Endothelial cell of umbilical vein (primary cell): ENCODE results near the gene STRA6. TPM values are rescaled to one million over a fixed set of nuclear protein-coding genes. Genes with fewer than 3 reads are reported as not detected.

ENCODE experiments used
- BruUV-seq: library from RNA; stranded (reverse); fragments of 400-500 nt; replicated peaks from 2 replicates; lab custom pipeline; 2021; lab: Mats Ljungman, UMichigan
- CTCF ChIA-PET: fragments of 300-600, 350-600 bp; sonication (Branson Sonifier 250); formaldehyde crosslinking; loops from one replicate; lab custom pipeline; 2021; ENCODE audit warnings: antibody characterized with exemption, inconsistent platforms; lab: Charles Lee
- POLR2A ChIA-PET: fragments of 300-600, 350-600 bp; sonication (Branson Sonifier 250); formaldehyde crosslinking; loops from one replicate; lab custom pipeline; 2021; ENCODE audit warnings: antibody characterized with exemption, inconsistent platforms; lab: Charles Lee
- DNase-seq: peaks from one replicate; pipeline ENCODE4 v3.0.0-alpha.2; 2011; ENCODE audit warnings: low read depth, low spot score
- FAIRE-seq: peaks from 2 replicates; lab custom pipeline; 2011; peaks lifted over from hg19 to GRCh38; lab: Jason Lieb, UNC
- H2AFZ ChIP-seq: 2 replicates; pipeline ENCODE4 v1.6.0; 2012; ENCODE audit warnings: low read depth, low read length, control low read depth, inconsistent platforms
- H3K27ac ChIP-seq: 2 replicates; pipeline ENCODE4 v1.5.1; 2011; ENCODE audit warnings: low read depth, mild to moderate bottlenecking, control low read depth, low read length, moderate library complexity; ENCODE audit not compliant: insufficient read depth
- H3K27me3 ChIP-seq, 2 experiments: 2 replicates each; pipeline versions ENCODE4 v1.6.0 to v1.6.1; 2011; ENCODE audit warnings: low read length in 2 of 2, mixed read lengths in 1 of 2; ENCODE audit not compliant: control insufficient read depth in 2 of 2, insufficient read depth in 2 of 2
- H3K36me3 ChIP-seq, 2 experiments: 2 replicates in 1 of 2; 3 replicates in 1 of 2; pipeline ENCODE4 v1.5.1; 2011; ENCODE audit warnings: low read length in 2 of 2, mild to moderate bottlenecking in 1 of 2, moderate library complexity in 1 of 2; ENCODE audit not compliant: control insufficient read depth in 2 of 2, insufficient read depth in 2 of 2; ENCODE audit errors: extremely low read depth in 1 of 2
- H3K4me1 ChIP-seq: 3 replicates; pipeline ENCODE4 v1.5.1; 2011; ENCODE audit warnings: mild to moderate bottlenecking, low read length; ENCODE audit not compliant: control insufficient read depth, insufficient read depth; ENCODE audit errors: extremely low read depth
- H3K4me2 ChIP-seq: 2 replicates; pipeline ENCODE4 v1.6.1; 2011; ENCODE audit warnings: low read length, control low read depth, mixed read lengths; ENCODE audit not compliant: insufficient read depth
- H3K4me3 ChIP-seq, 3 experiments: fragments of 200-600 bp in 1 of 3; sonication (generic), shearing (Covaris generic) in 1 of 3; replicated peaks in 1 of 3; 2 replicates each; pipeline ENCODE4 v1.5.1; 2011 to 2016; ENCODE audit warnings: control low read depth in 3 of 3, low read length in 3 of 3, mild to moderate bottlenecking in 2 of 3, inconsistent platforms in 1 of 3, low read depth in 1 of 3, moderate library complexity in 1 of 3; ENCODE audit not compliant: insufficient read depth in 1 of 3
- H3K79me2 ChIP-seq: 2 replicates; pipeline ENCODE4 v1.6.0; 2012; ENCODE audit warnings: low read length, inconsistent platforms; ENCODE audit not compliant: control insufficient read depth, insufficient read depth
- H3K9ac ChIP-seq: replicated peaks from 2 replicates; pipeline ENCODE3; 2011; ENCODE audit warnings: low read length, control low read depth; ENCODE audit not compliant: insufficient read depth; ENCODE audit errors: extremely low read depth
- H3K9me1 ChIP-seq: replicated peaks from 3 replicates; pipeline ENCODE4 v1.6.0; 2011; ENCODE audit warnings: mild to moderate bottlenecking, low read length; ENCODE audit not compliant: control insufficient read depth, insufficient read depth; ENCODE audit errors: extremely low read depth
- H3K9me3 ChIP-seq: replicated peaks from 2 replicates; pipeline ENCODE4 v1.5.1; 2012; ENCODE audit warnings: low read length, inconsistent platforms; ENCODE audit not compliant: control insufficient read depth, insufficient read depth
- H4K20me1 ChIP-seq: replicated peaks from 2 replicates; pipeline ENCODE3; 2011; ENCODE audit warnings: mild to moderate bottlenecking, low read length; ENCODE audit not compliant: control insufficient read depth, insufficient read depth; ENCODE audit errors: extremely low read depth
- CTCF ChIP-seq, 2 donors: IDR thresholded peaks; 1 replicate in 1 of 2; 2 replicates in 1 of 2; pipeline ENCODE4 v1.5.1; 2011; ENCODE audit warnings: low read length in 2 of 2, mild to moderate bottlenecking in 2 of 2, moderate library complexity in 2 of 2, control low read depth in 1 of 2, inconsistent platforms in 1 of 2, low read depth in 1 of 2; ENCODE audit not compliant: insufficient read depth in 1 of 2; ENCODE audit errors: extremely low read depth in 1 of 2
- EZH2 ChIP-seq: IDR thresholded peaks from 2 replicates; pipeline ENCODE4 v1.6.1; 2012; ENCODE audit warnings: borderline replicate concordance, low read depth, mild to moderate bottlenecking, moderate library complexity, low read length, inconsistent platforms; ENCODE audit not compliant: severe bottlenecking
- FOS ChIP-seq: IDR thresholded peaks from 2 replicates; pipeline ENCODE4 v1.6.1; 2011; ENCODE audit warnings: mild to moderate bottlenecking, low read length, moderate library complexity, borderline replicate concordance; ENCODE audit not compliant: insufficient read depth
- MAX ChIP-seq: IDR thresholded peaks from 2 replicates; pipeline ENCODE4 v1.6.1; 2011; ENCODE audit not compliant: insufficient read depth, insufficient read length
- MYC ChIP-seq: IDR thresholded peaks from one replicate; pipeline ENCODE4 v1.6.1; 2011; ENCODE audit warnings: mild to moderate bottlenecking, low read depth, low read length
- POLR2A ChIP-seq: IDR thresholded peaks from 2 replicates; pipeline ENCODE4 v1.6.1; 2012; ENCODE audit warnings: low read depth, mild to moderate bottlenecking, control low read depth, low read length
- POLR2AphosphoS5 ChIP-seq: IDR thresholded peaks from 2 replicates; pipeline ENCODE4 v1.6.1; 2012; ENCODE audit warnings: low read depth, mild to moderate bottlenecking, control low read depth, low read length, moderate library complexity; ENCODE audit not compliant: insufficient read depth
- dilution Hi-C: fragments of 300-500 bp; cut with MboI; formaldehyde crosslinking; loops from one replicate; pipeline ENCODE4 v1.15.0; 2019; ENCODE audit warnings: low sequenced_read_pairs; ENCODE audit not compliant: extremely low pct_ligation_motif_present
- intact Hi-C: fragments of 100-400 bp; cut with micrococcal nuclease; formaldehyde crosslinking; loops from one replicate; pipeline ENCODE4 v1.10.0; 2022
- polyA plus RNA-seq, 4 experiments: library from polyadenylated mRNA; depleted of rRNA in 3 of 4; stranded (reverse) in 3 of 4; unstranded in 1 of 4; fragments of >200 nt; gene quantifications; 2 replicates each; pipeline versions ENCODE4 v1.2.1 to v1.2.3, GENCODE V29; 2011 to 2012; ENCODE audit warnings: missing spikeins in 1 of 4
- total RNA-seq: library from RNA; stranded (reverse); gene quantifications from 2 replicates; pipeline ENCODE4 v1.2.3, GENCODE V29; 2021

STRA6 gene
- total and polyA plus RNA-seq, 2 donors (not counting 3 experiments of a cell fraction or from before 2014, with no cell fraction given), result not detected

GRCh38 chr15:74167891-74168331 is 34.7 kb downstream of the STRA6 start:
- dilution Hi-C loops (no loop called here), intact Hi-C loops (no loop called here)
- DNase-seq (no peak), FAIRE-seq (no peak)
- no peaks in the 10 kb centered on the region for H4K20me1 ChIP-seq
- H3K27me3 ChIP-seq, result peaks cover 0 to 2% of the 10 kb centered on the region in 2 experiments
- no peak overlapping the region for H3K4me2 ChIP-seq
- H3K27ac ChIP-seq, result no peak overlapping the region
- H3K9ac ChIP-seq, result no peak overlapping the region
- TF ChIP-seq POLR2AphosphoS5, result no peak
- TF ChIP-seq MAX, result no peak
- no peak for TF ChIP-seq POLR2A
- TF ChIP-seq FOS, result no peak
- no peak for TF ChIP-seq EZH2
- TF ChIP-seq MYC, result no peak
- no peak for TF ChIP-seq CTCF (IDR thresholded peaks at IDR 0.05; ENCODE audit: extremely low read depth in 1 of 2, insufficient read depth in 1 of 2, low read depth in 1 of 2, low read length in 2 of 2)
- H3K79me2 ChIP-seq, result no peaks in the 10 kb centered on the region
- H3K4me1 ChIP-seq, result no peaks in the 10 kb centered on the region
- CTCF ChIA-PET, result no interaction called here
- H3K36me3 ChIP-seq, result no peaks in the 10 kb centered on the region
- no peak overlapping the region for H2AFZ ChIP-seq
- H3K9me3 ChIP-seq, result no peaks in the 10 kb centered on the region
- BruUV-seq, result no TSS peak
- POLR2A ChIA-PET, result no interaction called here
- H3K4me3 ChIP-seq, result no peak overlapping the region
- no peaks in the 10 kb centered on the region for H3K9me1 ChIP-seq
